ENCODE data around the gene NKAPD1.

The NKAPD1 gene

DNA sequence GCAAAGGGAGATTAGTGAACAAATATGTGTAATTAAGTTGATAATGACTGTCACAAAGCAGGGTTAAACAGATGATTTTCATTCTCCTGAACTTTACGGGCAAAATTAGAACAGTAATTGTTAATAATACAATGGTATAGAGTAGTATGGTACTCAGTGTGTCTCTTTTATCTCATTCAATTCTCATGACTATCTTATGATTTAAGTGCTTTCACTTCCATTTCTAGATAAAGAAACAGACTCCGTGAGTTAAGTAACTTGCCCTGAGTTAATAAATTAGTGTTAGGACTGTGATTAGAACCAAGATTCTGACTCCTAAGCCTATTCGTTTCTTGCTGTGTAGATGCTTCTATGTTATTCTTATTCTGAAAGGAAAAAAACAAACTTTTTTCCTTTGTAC lies 22.3 kb upstream of the NKAPD1 start:
- H3K4me3 ChIP-seq (ENCODE audit: low read depth, low read length), result no peak overlapping the region
- TF ChIP-seq, protein P1, sequence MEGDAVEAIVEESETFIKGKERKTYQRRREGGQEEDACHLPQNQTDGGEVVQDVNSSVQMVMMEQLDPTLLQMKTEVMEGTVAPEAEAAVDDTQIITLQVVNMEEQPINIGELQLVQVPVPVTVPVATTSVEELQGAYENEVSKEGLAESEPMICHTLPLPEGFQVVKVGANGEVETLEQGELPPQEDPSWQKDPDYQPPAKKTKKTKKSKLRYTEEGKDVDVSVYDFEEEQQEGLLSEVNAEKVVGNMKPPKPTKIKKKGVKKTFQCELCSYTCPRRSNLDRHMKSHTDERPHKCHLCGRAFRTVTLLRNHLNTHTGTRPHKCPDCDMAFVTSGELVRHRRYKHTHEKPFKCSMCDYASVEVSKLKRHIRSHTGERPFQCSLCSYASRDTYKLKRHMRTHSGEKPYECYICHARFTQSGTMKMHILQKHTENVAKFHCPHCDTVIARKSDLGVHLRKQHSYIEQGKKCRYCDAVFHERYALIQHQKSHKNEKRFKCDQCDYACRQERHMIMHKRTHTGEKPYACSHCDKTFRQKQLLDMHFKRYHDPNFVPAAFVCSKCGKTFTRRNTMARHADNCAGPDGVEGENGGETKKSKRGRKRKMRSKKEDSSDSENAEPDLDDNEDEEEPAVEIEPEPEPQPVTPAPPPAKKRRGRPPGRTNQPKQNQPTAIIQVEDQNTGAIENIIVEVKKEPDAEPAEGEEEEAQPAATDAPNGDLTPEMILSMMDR (IDR thresholded peaks at IDR 0.05; ENCODE audit: low read depth, low read length, missing control alignments), result no peak
- no peak for DNase-seq (ENCODE audit: low read depth)

DNA sequence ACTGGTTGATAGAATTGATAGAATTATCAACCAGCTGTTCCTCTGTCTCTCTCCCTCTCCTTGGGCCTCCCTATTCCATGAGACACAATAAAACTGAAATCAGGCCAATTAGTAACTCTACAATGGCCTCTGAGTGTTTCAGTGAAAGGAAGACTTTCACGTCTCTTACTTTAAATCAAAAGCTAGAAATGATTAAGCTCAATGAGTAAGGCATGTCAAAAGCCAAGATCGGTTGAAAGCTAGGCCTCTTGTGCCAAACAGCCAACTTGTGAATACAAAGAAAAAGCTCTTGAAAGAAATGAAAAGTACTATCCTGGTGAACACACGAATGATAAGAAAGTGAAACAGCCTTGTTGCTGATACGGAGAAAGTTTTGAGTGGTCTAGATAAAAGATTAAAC lies 16.9 kb upstream of the NKAPD1 start:
- H3K4me3 ChIP-seq (ENCODE audit: low read depth, low read length), result no peak overlapping the region
- TF ChIP-seq, protein P1 (IDR thresholded peaks at IDR 0.05; ENCODE audit: low read depth, low read length, missing control alignments), result no peak
- DNase-seq (ENCODE audit: low read depth), result no peak

DNA sequence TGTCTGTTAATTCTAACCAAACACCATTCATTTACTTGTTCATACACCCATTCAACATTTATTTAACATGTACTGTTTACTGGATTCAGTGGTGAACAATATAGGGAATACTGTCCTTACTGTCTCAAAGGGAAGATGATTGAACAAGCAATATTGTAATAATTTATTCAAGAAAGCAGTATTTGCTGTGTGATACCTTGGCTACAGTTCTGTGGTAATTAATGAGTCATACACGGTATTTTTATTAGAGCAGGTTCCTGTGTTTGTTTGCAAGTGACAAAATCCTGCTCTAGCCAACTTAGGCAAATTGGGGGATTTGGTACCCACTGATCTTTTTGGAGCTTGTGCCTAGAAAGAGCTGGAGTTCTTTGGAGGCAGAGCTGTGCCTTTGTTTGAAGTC lies 16.0 kb upstream of the NKAPD1 start:
- no peak for DNase-seq (ENCODE audit: low read depth)
- TF ChIP-seq, protein P1 (IDR thresholded peaks at IDR 0.05; ENCODE audit: low read depth, low read length, missing control alignments), result no peak
- no peak overlapping the region for H3K4me3 ChIP-seq (ENCODE audit: low read depth, low read length)

DNA sequence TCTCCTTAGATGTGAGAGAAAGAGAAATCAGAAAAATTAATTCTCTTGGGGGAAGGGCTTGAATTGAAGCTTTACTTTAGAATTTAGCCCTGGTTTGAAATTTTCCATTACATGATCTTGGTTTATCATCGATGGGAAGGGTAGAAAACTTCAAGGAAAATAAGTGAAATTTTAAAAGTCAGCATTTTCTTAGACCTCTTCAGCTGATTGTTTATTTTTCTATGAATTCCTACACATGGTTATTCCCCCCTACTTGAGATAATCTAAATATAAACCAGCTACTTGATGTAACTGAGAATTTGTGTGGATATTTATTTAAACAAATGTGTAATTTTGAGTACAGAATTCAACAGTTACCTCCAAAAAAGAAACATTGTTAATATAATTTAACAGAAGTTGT lies 11.2 kb upstream of the NKAPD1 start:
- no peak overlapping the region for H3K4me3 ChIP-seq (ENCODE audit: low read depth, low read length)
- no peak for DNase-seq (ENCODE audit: low read depth)
- TF ChIP-seq, protein P1 (IDR thresholded peaks at IDR 0.05; ENCODE audit: low read depth, low read length, missing control alignments), result no peak

DNA sequence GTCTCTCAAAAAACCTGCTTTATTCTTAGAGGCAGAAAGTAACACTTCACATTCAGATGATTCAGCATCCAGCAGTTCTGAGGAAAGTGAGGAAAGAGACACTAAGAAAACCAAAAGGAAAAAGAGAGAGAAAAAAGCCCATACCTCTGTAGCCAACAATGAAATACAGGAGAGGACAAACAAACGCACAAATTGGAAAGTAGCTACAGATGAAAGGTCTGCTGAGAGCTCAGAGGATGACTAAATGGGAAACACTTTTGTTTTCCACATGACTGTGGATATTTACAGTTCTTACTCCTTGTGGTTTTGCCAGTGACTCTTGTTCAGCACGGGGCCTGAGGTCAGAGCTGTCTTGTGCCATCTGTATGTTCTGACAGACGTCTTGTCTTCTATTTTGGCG lies 8.6 kb downstream of the NKAPD1 start:
- no peak for DNase-seq (ENCODE audit: low read depth)
- TF ChIP-seq, protein P1 (IDR thresholded peaks at IDR 0.05; ENCODE audit: low read depth, low read length, missing control alignments), result no peak
- no peak overlapping the region for H3K4me3 ChIP-seq (ENCODE audit: low read depth, low read length)

DNA sequence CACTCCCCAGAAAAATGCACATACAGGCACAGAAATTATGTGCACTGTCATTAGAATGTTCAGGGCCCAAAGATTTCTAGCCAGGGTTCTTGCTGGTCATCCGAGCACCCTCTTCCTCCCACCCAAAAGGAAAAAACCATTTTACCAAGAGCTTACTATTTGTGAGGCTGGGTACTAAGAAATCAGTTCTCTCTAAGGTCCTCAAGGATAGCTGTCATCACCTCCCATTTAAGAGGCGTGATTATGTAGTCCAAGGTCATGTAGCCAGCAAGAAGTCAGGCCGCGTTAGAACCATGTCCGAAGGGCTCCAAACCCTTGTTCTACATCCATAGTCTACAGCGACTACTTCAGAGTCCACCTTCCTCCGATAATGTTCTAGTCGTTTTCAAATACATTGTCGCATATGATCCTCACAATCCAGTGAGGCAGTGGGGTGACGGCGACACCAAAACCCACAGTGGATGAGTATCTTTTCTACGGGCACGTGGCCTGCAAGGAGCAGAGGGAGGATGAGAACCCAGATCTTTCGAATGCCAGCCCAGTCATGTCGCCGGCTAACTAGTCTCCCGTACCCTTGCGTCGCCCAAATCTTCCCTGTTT lies 11.8 kb downstream of the NKAPD1 start:
- DNase-seq (ENCODE audit: low read depth), result no peak
- H3K4me3 ChIP-seq (ENCODE audit: low read depth, low read length), result peak overlapping the region; percentile 98
- TF ChIP-seq, protein P1 (IDR thresholded peaks at IDR 0.05; ENCODE audit: low read depth, low read length, missing control alignments), result no peak

Measured in GM12864 (cell line).